GM10266 (cell line): ENCODE measurements around the gene IQCF5.

Experiments
- DNase-seq: peaks from one replicate; pipeline ENCODE4 v3.0.0; 2012; ENCODE audit errors: extremely low spot score
- CTCF ChIP-seq: IDR thresholded peaks from 2 replicates; pipeline ENCODE4 v1.5.1; 2012; ENCODE audit warnings: mild to moderate bottlenecking, low read depth; ENCODE audit not compliant: control insufficient read depth, insufficient read depth; ENCODE audit errors: missing control alignments

IQCF5 gene

GRCh38 chr3:51830345-51830744 lies 45.1 kb downstream of the IQCF5 start:
- TF ChIP-seq CTCF: no peak
- no peak for DNase-seq

GRCh38 chr3:51828297-51828696 lies 47.1 kb downstream of the IQCF5 start:
- DNase-seq: no peak
- no peak for TF ChIP-seq CTCF
